Measurements from ENCODE around the gene PMEPA1. TPM values are rescaled to one million over a fixed set of nuclear protein-coding genes. Genes with fewer than 3 reads are reported as not detected.

The PMEPA1 gene
- total and polyA plus RNA-seq, 2 donors (not counting 1 experiment from before 2014, with no cell fraction given), result 9.9 to 37.4 TPM

- H3K36me3 ChIP-seq (replicated peaks in 1 of 2; ENCODE audit: control extremely low read depth in 1 of 2, control insufficient read depth in 1 of 2, extremely low read depth in 1 of 2, insufficient read depth in 2 of 2, low read length in 1 of 2), result peaks cover 0 to 43% of the 10 kb centered on the region in 2 experiments
- POLR2A ChIA-PET, result interaction anchor here (1.1 kb wide), 1 partner anchor 29 kb away, joined by 4 read pairs; the partner anchor contains the start of gene ZBP1
Measured at GRCh38 chr20:57648878-57649616, 60.8 kb downstream of the PMEPA1 start.

More at GRCh38 chr20:57648878-57649616, 60.8 kb downstream of the PMEPA1 start:
- no peak overlapping the region for H2AFZ ChIP-seq (ENCODE audit: insufficient read depth, low read depth, low read length, poor library complexity, severe bottlenecking)
- Mint-ChIP-seq H3K9me3 (ENCODE audit: insufficient read depth) (peaks cover 4% of the 10 kb centered on the region), H3K4me3 (no peak overlapping the region), H3K27ac (no peak overlapping the region), H3K4me1 (no peaks in the 10 kb centered on the region), H3K27me3 (no peaks in the 10 kb centered on the region)
- H3K79me2 ChIP-seq (ENCODE audit: control insufficient read depth, insufficient read depth, low read length), result peaks cover 3% of the 10 kb centered on the region
- H3K4me2 ChIP-seq (replicated peaks; ENCODE audit: low read depth, low read length, poor library complexity, severe bottlenecking), result no peak overlapping the region
- H4K20me1 ChIP-seq (ENCODE audit: control insufficient read depth, insufficient read depth, low read length, poor library complexity, severe bottlenecking), result peaks cover 23% of the 10 kb centered on the region
- peak; percentile 11 for DNase-seq
- CTCF ChIA-PET, result interaction anchor here (0.9 to 1.5 kb wide), 6 partner anchors 22 to 561 kb away, joined by 3 to 5 read pairs (median 4); partner anchors contain the start of gene ZBP1
- H3K27ac ChIP-seq (ENCODE audit: low read length in 2 of 2), result no peak overlapping the region
- ATAC-seq (ENCODE audit: low read depth), result no peak
- TF ChIP-seq EZH2 (IDR thresholded peaks at IDR 0.05; ENCODE audit: borderline replicate concordance, insufficient read depth, low read depth, low read length, poor library complexity, severe bottlenecking) (no peak), CTCF (IDR thresholded peaks at IDR 0.05) (no peak)
- 93% methylated on average over 15 of the region's 15 CpGs for WGBS (ENCODE audit: insufficient coverage)
- H3K4me3 ChIP-seq (ENCODE audit: control extremely low read depth in 1 of 5, extremely low read depth in 1 of 5, insufficient read depth in 1 of 5, low read depth in 2 of 5, low read length in 4 of 5), result no peak overlapping the region
- intact Hi-C loops (cut with micrococcal nuclease), result no loop called here
- no peaks in the 10 kb centered on the region for H3K27me3 ChIP-seq (replicated peaks in 1 of 4; ENCODE audit: control extremely low read depth in 1 of 4, control insufficient read depth in 3 of 4, insufficient read depth in 4 of 4, low read length in 3 of 4)
- peaks cover 0 to 10% (median 6%) of the 10 kb centered on the region in 3 donors for H3K9me3 ChIP-seq (ENCODE audit: control extremely low read depth in 1 of 3, control insufficient read depth in 2 of 3, insufficient read depth in 1 of 3, low read length in 2 of 3)
- no peaks in the 10 kb centered on the region for H3K4me1 ChIP-seq (ENCODE audit: control insufficient read depth in 2 of 2, insufficient read depth in 2 of 2, low read length in 2 of 2)
- no peak overlapping the region for H3K9ac ChIP-seq (ENCODE audit: low read length)
